Testis (tissue), 2 donors: ENCODE measurements around the gene TAF5L.
"Not testable (repeated sequence)": the region's sequence is repeated elsewhere in the genome, so short reads cannot be mapped to it uniquely, and the experiment has no call there.

ENCODE experiments used
- CTCF ChIP-seq, 3 experiments: fragments of 450-650 bp in 2 of 3; fragments of 200-600 bp in 1 of 3; sonication (generic) in 1 of 3; IDR thresholded peaks; one replicate each; pipeline ENCODE4 v1.5.1; 2016 to 2019; ENCODE audit warnings: antibody characterized with exemption in 3 of 3, mild to moderate bottlenecking in 2 of 3, moderate library complexity in 1 of 3
- POLR2A ChIP-seq: fragments of 450-650 bp; IDR thresholded peaks from one replicate; pipeline ENCODE4 v1.6.1; 2017; ENCODE audit warnings: antibody characterized with exemption, mild to moderate bottlenecking, moderate library complexity

- TF ChIP-seq CTCF (IDR thresholded peaks at IDR 0.05); POLR2A: not testable (repeated sequence)
These were observed 66.6 kb downstream of the TAF5L start for GRCh38 chr1:229559336-229559801.
